COLO829 (cell line): ENCODE results near the gene CPT1C.
"Not testable (repeated sequence)": the region's sequence is repeated elsewhere in the genome, so short reads cannot be mapped to it uniquely, and the experiment has no call there.

Experiments
- DNase-seq: peaks from one replicate; pipeline ENCODE4 v3.0.0; 2012; ENCODE audit warnings: low spot score

Gene CPT1C

DNA sequence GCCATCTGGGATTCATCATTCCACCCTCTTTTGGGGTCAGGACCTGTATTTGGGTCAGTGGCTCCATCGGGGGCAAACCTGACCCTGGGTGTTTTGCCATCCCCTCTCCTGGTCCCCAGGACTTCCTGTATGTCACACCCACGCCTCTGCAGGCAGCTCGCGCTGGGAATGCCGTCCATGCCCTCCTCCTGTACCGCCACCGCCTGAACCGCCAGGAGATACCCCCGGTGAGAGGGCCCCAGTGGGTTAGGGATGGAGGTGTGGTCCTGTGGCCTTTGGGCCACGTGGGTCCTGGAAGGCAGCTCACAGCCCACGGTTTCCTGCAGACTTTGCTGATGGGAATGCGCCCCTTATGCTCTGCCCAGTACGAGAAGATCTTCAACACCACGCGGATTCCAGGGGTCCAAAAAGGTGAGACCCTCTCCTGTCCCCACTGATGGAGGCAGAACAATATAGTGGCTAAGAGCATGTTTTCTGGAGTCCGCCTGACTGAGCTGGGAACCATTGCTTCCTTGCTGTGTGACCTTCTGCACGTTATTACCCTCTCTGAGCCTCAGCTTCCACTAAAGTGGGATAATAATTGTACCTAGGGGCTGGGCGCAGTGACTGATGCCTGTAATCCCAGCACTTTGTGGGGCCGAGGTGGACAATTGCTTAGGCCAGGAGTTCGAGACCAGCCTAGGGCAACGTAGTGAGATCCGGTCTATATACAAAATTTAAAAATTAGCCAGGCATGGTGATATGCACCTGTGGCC, 14.1 kb downstream of the CPT1C start:
- DNase-seq = no peak

GRCh38 chr19:49705919-49706318, 15.0 kb downstream of the CPT1C start:
- no peak for DNase-seq

DNA sequence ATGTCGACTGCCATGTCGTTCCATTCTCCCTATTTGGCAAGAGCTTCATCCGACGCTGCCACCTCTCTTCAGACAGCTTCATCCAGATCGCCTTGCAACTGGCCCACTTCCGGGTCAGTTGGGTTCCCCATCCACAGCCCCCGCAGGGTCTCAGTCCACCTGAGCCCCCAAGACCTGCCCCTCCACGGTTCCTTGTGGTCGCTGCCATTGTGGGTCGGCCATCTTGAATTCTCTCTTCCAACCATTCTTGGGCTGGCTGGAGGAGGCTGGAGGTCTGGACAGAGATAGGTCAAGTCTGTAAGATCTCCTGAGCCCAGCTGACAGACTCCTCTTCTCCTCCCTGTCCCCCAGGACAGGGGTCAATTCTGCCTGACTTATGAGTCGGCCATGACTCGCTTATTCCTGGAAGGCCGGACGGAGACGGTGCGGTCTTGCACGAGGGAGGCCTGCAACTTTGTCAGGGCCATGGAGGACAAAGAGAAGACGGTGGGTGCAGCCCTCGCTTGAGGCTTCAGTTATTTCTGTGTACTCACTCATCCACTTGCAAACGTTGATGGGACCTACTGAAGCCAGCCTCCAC, 19.5 kb downstream of the CPT1C start:
- DNase-seq = no peak

- DNase-seq = peak; percentile 95
Observed at GRCh38 chr19:49712397-49712859, 21.5 kb downstream of the CPT1C start.

DNA sequence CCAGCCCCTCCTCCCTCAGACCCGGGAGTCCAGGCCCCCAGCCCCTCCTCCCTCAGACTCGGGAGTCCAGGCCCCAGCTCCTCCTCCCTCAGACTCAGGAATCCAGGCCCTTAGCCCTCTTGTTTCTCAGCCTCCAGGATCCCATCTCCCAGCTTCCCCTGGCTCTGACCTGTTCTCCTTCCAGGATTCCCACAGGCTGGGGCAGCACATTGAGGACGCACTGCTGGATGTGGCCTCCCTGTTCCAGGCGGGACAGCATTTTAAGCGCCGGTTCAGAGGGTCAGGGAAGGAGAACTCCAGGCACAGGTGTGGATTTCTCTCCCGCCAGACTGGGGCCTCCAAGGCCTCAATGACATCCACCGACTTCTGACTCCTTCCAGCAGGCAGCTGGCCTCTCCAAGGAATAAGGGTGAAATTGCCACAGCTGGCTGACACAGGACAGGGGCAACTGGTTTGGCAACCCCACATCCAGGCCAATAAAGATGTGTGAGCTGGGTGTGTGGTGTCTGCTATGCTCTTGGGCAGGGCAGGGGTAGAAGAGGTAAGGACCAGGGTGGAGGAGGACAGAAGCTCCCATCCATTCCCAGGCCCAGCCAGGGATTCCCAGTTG, 22.4 kb downstream of the CPT1C start:
- no peak for DNase-seq

DNA sequence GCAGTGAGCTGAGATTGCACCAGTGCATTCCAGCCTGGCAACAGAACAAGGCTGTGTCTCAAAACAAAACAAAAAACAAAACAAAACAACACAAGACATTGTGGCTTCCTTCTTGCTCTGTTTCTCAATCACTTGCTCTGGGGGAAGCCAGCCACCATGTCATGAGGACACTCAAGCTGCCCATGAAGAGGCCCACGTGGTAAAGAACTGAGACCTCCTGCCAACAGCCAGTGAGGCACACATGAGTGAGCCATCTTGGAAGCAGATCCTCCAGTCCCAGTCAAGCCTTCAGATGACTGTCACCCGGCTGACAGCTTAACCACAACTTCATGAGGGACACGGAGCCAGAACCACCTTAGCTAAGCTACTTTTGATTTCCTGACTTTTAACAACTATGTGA, 25.2 kb downstream of the CPT1C start:
- no peak for DNase-seq

- DNase-seq = no peak
Observed at GRCh38 chr19:49718511-49718910, 27.6 kb downstream of the CPT1C start.

GRCh38 chr19:49718991-49719390, 28.1 kb downstream of the CPT1C start:
- DNase-seq = no peak

DNA sequence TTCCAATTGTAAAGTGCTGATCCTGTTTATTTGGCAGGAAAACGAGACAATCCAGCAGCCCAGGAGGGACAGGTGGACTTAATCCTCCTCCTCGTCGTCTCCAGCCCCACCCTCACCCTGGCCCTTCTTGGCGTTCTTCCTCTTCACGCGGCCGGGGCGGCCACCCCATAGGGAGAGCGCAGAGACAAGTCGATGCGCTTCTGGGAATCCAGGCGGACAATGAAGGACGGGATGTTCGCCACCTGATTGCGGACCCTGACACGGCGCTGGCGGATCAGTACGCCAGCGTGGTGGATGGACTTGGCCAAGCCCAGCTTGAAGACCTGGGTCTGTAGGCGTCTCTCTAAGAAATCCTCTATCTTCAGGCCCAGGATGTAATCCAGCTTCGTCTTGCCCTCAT, 28.5 kb downstream of the CPT1C start:
- not testable (repeated sequence) for DNase-seq

DNA sequence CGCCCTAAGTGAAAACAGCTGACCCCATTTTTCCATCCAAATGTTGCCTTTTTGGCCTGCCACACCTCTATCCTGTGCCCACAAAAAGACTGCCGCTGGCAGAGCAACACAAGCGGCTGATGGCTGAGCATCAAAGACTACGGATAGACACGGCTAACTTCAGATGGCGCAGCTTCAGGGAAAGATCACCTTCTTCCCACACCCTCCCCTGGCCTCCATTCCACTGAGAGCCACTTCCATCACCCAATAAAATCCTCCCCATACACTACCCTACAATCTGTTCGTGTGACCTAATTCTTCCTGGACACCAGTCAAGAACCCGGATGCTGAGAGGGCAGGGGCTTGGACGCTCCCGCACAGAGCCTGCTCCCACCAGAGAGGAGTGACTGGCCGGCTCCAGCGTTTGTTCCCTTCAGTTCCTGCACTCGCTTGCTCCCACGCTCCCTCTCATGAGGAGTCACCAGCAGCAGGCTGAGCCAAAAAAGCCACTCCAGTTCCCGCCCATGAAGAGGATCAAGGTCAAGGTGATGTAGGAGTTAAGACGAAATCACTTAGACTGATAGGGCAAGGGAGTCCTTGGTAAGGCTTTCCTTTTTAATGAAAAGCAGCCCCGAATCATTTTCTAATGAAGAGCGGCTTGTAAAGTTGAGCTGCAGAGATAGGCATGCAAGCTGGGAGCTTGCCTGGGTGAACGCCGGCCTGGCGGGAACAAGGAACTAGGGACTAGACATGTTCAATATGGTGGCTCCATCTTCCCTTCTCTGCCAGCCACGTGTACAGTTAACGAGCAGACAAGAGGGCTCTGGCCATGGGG, 36.5 kb downstream of the CPT1C start:
- no peak for DNase-seq

DNA sequence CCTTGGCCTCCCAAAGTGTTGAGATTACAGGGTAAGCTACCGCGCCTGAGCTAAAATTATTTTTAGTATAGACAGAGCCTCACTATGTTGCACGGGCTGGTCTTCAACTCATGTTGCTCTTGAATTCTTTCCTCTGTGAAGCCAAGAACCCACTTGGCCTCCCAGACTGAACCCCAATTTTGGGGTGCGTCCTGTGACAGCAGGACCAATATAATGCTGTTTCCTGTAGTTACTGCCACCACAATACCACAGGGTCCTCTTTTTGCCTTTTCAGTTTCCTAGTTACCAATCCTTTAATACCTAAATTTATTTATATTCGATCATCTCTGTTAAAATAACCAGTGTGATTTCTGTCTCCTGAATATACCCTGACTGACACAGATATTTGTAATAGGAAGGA, 39.2 kb downstream of the CPT1C start:
- no peak for DNase-seq

GRCh38 chr19:49738268-49738667, 47.4 kb downstream of the CPT1C start:
- no peak for DNase-seq

GRCh38 chr19:49739098-49739497, 48.2 kb downstream of the CPT1C start:
- no peak for DNase-seq

- DNase-seq = no peak
Observed at GRCh38 chr19:49739933-49740332, 49.0 kb downstream of the CPT1C start.

GRCh38 chr19:49741210-49741844, 50.4 kb downstream of the CPT1C start:
- no peak for DNase-seq

- DNase-seq = no peak
Observed at GRCh38 chr19:49744946-49745381, 54.0 kb downstream of the CPT1C start.

DNA sequence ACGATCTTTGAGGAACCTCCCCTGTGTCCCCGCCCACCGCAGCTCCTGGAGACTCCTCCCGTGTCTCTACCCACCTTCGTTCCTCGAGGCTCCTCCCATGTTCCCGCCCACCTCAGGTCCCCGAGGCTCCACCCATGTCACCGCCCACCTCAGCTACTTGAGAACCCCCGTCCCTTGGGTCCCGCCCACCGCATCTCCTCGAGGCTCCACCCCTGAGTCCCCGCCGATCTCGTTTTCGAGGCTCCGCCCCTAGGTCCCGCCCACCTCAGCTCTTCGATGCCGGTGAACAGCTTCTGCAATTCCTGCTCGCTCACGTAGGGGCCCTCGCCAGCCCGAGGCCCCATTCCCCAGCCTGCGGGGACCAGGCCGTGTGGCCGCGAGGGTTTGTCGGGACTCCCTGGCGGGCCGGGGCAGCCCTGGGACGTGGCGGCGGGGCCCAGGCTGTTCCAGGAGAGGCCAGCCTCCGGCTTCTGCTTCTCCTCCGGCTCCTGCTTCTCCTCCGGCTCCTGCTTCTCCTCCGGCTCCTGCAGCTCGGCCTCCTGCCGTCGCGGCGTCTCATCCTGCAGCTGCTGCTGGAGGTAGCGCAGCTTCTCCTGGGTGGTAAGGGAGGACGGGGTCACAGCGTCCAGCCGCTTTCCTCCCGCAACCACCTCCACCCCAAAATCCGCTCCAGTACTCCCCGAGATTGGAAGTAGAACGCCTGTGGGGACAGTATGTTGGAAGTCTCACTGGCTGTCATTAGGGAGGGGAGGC, 55.5 kb downstream of the CPT1C start:
- peak; percentile 69 for DNase-seq

- no peak for DNase-seq
Observed at GRCh38 chr19:49749055-49749716, 58.3 kb downstream of the CPT1C start.

GRCh38 chr19:49749771-49750170, 58.9 kb downstream of the CPT1C start:
- no peak for DNase-seq

DNA sequence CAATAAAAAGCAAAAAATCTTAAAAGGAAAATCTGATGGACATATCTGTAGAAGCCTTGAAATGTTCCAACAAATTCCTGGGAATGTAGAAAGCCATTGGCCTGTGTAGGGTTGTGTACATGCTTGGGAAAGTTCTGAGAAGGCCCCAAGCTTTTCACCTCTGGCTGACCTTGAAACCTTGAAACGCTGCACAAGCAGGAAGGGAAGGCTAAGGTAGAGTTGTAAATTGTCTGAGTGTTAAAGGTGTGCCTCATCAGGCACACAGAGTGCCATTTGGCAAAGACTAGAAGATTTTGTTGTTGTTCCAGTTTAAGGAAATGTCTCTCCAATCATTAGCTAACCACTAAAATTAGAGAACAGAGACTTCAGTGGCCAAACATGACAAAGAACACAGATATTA, 61.8 kb downstream of the CPT1C start:
- no peak for DNase-seq

- DNase-seq = no peak
Observed at GRCh38 chr19:49755956-49756355, 65.0 kb downstream of the CPT1C start.
